RWPE2 (cell line): ENCODE data around the gene COX7A2L.

ENCODE experiments used
- ATAC-seq: fragments of 200-7000 bp; cut with Tn5 transposase; 3 replicates; pipeline ENCODE4 v1.9.1; 2021; ENCODE audit warnings: low read depth
- DNase-seq: peaks from one replicate; pipeline ENCODE4 v3.0.0-alpha.2; 2020; ENCODE audit warnings: low spot score
- H3K27ac ChIP-seq: fragments of 450-650 bp; 2 replicates; pipeline ENCODE4 v1.5.1; 2017; ENCODE audit warnings: mild to moderate bottlenecking; ENCODE audit not compliant: poor library complexity, severe bottlenecking
- H3K27me3 ChIP-seq: fragments of 250-450 bp; sonication (Bioruptor Pico); 2 replicates; pipeline ENCODE4 v1.5.1; 2021; ENCODE audit warnings: mild to moderate bottlenecking, moderate library complexity; ENCODE audit not compliant: insufficient read depth, poor library complexity, severe bottlenecking
- H3K36me3 ChIP-seq: fragments of 250-450 bp; sonication (Bioruptor Pico); 2 replicates; pipeline ENCODE4 v1.5.1; 2020; ENCODE audit warnings: low read depth, mild to moderate bottlenecking, moderate library complexity
- H3K4me1 ChIP-seq: fragments of 250-450 bp; sonication (Bioruptor Pico); 2 replicates; pipeline ENCODE4 v1.5.1; 2021; ENCODE audit warnings: mild to moderate bottlenecking, moderate library complexity; ENCODE audit not compliant: insufficient read depth, poor library complexity, severe bottlenecking
- H3K4me3 ChIP-seq: fragments of 250-450 bp; sonication (Bioruptor Pico); 2 replicates; pipeline ENCODE4 v1.5.1; 2021; ENCODE audit warnings: mild to moderate bottlenecking, moderate library complexity; ENCODE audit not compliant: severe bottlenecking
- H3K9me3 ChIP-seq: fragments of 250-450 bp; sonication (Bioruptor Pico); 2 replicates; pipeline ENCODE4 v1.5.1; 2021; ENCODE audit warnings: mild to moderate bottlenecking, moderate library complexity; ENCODE audit not compliant: severe bottlenecking
- CTCF ChIP-seq: fragments of 450-650 bp; IDR thresholded peaks from one replicate; pipeline ENCODE4 v1.5.1; 2017; ENCODE audit warnings: mild to moderate bottlenecking, moderate library complexity; ENCODE audit not compliant: poor library complexity, severe bottlenecking

COX7A2L gene

DNA sequence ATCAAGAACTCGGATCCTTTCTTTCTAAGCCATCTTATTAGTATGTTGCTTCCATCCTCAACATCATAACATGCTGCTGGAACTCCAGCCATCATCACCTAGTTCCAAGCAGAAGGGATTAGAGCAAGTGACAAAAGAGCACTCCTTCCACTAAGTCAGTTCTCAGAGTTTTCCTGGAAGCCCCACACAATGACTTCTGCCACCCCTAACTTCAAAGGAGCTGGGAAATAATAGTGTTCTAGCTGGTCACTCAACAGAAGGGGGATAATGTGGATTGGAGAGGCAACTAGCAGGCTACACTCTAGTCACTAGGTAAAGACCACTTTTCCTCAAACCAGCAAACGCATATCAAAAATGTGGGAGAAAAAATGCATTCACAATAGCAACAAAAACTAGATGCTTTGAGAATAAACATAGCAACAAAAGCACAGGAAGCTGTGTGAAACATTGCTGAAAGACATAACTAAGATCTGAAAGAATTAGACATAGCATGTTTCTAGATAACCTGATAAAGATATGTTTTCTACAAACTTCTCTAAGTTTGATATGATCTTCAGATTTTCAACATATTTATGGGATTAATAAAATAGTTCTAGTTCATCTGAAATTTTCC, 39.5 kb downstream of the COX7A2L start:
- no peak for TF ChIP-seq CTCF
- Histone ChIP-seq H3K27ac (no peak overlapping the region), H3K9me3 (no peaks in the 10 kb centered on the region), H3K36me3 (peaks cover 29% of the 10 kb centered on the region), H3K4me1 (no peaks in the 10 kb centered on the region), H3K4me3 (no peak overlapping the region), H3K27me3 (no peaks in the 10 kb centered on the region)
- DNase-seq (no peak), ATAC-seq (no peak)

GRCh38 chr2:42319265-42319664, 41.8 kb downstream of the COX7A2L start:
- no peak for TF ChIP-seq CTCF
- DNase-seq (no peak), ATAC-seq (no peak)
- no peak overlapping the region for H3K4me3 ChIP-seq
- H3K27me3 ChIP-seq: no peaks in the 10 kb centered on the region
- peaks cover 13% of the 10 kb centered on the region for H3K4me1 ChIP-seq
- H3K27ac ChIP-seq: no peak overlapping the region
- H3K36me3 ChIP-seq: peaks cover 27% of the 10 kb centered on the region
- H3K9me3 ChIP-seq: no peaks in the 10 kb centered on the region

DNA sequence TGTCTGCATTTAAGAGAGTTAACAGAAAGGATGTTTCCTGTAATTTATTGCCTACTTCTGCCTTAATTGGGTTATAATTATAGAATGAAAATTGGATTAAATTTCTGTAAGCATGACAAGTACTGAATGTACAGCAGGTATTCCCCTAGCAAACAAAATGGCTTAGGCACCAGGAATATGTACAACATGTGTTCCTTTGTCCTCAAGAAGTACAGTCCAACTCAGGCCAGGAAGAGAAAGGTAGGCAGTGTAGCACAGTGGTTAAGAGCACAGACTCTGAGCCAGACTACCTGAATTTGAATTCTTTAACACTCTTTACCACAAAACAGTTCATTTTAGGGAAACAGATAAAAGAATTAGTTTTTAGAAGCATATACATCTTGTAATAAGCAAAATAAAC, 43.1 kb downstream of the COX7A2L start:
- no peak for TF ChIP-seq CTCF
- no peak for ATAC-seq
- no peak for DNase-seq
- H3K27me3 ChIP-seq: no peaks in the 10 kb centered on the region
- no peaks in the 10 kb centered on the region for H3K9me3 ChIP-seq
- H3K4me1 ChIP-seq: peaks cover 13% of the 10 kb centered on the region
- no peak overlapping the region for H3K4me3 ChIP-seq
- no peak overlapping the region for H3K27ac ChIP-seq
- peaks cover 27% of the 10 kb centered on the region for H3K36me3 ChIP-seq

GRCh38 chr2:42317486-42317885, 43.5 kb downstream of the COX7A2L start:
- DNase-seq (no peak), ATAC-seq (no peak)
- peaks cover 13% of the 10 kb centered on the region for H3K4me1 ChIP-seq
- no peaks in the 10 kb centered on the region for H3K27me3 ChIP-seq
- no peak overlapping the region for H3K27ac ChIP-seq
- no peaks in the 10 kb centered on the region for H3K9me3 ChIP-seq
- TF ChIP-seq CTCF: no peak
- peaks cover 27% of the 10 kb centered on the region for H3K36me3 ChIP-seq
- H3K4me3 ChIP-seq: no peak overlapping the region

GRCh38 chr2:42316910-42317309, 44.1 kb downstream of the COX7A2L start:
- DNase-seq (no peak), ATAC-seq (no peak)
- Histone ChIP-seq H3K4me3 (no peak overlapping the region), H3K27me3 (no peaks in the 10 kb centered on the region), H3K9me3 (no peaks in the 10 kb centered on the region), H3K27ac (no peak overlapping the region), H3K4me1 (peaks cover 13% of the 10 kb centered on the region), H3K36me3 (peaks cover 27% of the 10 kb centered on the region)
- no peak for TF ChIP-seq CTCF
